ENCODE data around the gene CDHR2.

Gene CDHR2

GRCh38 chr5:176524987-176525386 lies 24.2 kb upstream of the CDHR2 start:
- DNase-seq (ENCODE audit: insufficient read length, low spot score): no peak
- no peak for TF ChIP-seq POLR2A (IDR thresholded peaks at IDR 0.05; ENCODE audit: low read depth, low read length)
- no peak for FAIRE-seq

- TF ChIP-seq POLR2A (IDR thresholded peaks at IDR 0.05; ENCODE audit: low read depth, low read length): no peak
- FAIRE-seq: no peak
- DNase-seq (ENCODE audit: insufficient read length, low spot score): no peak
These were observed 23.5 kb upstream of the CDHR2 start for GRCh38 chr5:176525677-176526076.

GRCh38 chr5:176526462-176526861 lies 22.7 kb upstream of the CDHR2 start:
- no peak for FAIRE-seq
- TF ChIP-seq POLR2A (IDR thresholded peaks at IDR 0.05; ENCODE audit: low read depth, low read length): no peak
- DNase-seq (ENCODE audit: insufficient read length, low spot score): no peak

- TF ChIP-seq POLR2A (IDR thresholded peaks at IDR 0.05; ENCODE audit: low read depth, low read length): no peak
- DNase-seq (ENCODE audit: insufficient read length, low spot score) (no peak), FAIRE-seq (no peak)
These were observed 21.6 kb upstream of the CDHR2 start for GRCh38 chr5:176527246-176528222.

- DNase-seq (ENCODE audit: insufficient read length, low spot score): no peak
- TF ChIP-seq POLR2A (IDR thresholded peaks at IDR 0.05; ENCODE audit: low read depth, low read length): no peak
- FAIRE-seq: no peak
These were observed 20.8 kb upstream of the CDHR2 start for GRCh38 chr5:176528301-176528700.

GRCh38 chr5:176528761-176529115 lies 20.4 kb upstream of the CDHR2 start:
- TF ChIP-seq POLR2A (IDR thresholded peaks at IDR 0.05; ENCODE audit: low read depth, low read length): no peak
- DNase-seq (ENCODE audit: insufficient read length, low spot score) (no peak), FAIRE-seq (no peak)

GRCh38 chr5:176529116-176529740 lies 19.9 kb upstream of the CDHR2 start:
- DNase-seq (ENCODE audit: insufficient read length, low spot score) (no peak), FAIRE-seq (no peak)
- no peak for TF ChIP-seq POLR2A (IDR thresholded peaks at IDR 0.05; ENCODE audit: low read depth, low read length)

GRCh38 chr5:176529741-176530141 lies 19.4 kb upstream of the CDHR2 start:
- no peak for DNase-seq (ENCODE audit: insufficient read length, low spot score)
- FAIRE-seq: no peak
- no peak for TF ChIP-seq POLR2A (IDR thresholded peaks at IDR 0.05; ENCODE audit: low read depth, low read length)

GRCh38 chr5:176530393-176530982 lies 18.7 kb upstream of the CDHR2 start:
- FAIRE-seq (no peak), DNase-seq (ENCODE audit: insufficient read length, low spot score) (no peak)
- no peak for TF ChIP-seq POLR2A (IDR thresholded peaks at IDR 0.05; ENCODE audit: low read depth, low read length)

GRCh38 chr5:176530983-176531901 lies 17.9 kb upstream of the CDHR2 start:
- no peak for TF ChIP-seq POLR2A (IDR thresholded peaks at IDR 0.05; ENCODE audit: low read depth, low read length)
- no peak for FAIRE-seq
- no peak for DNase-seq (ENCODE audit: insufficient read length, low spot score)

GRCh38 chr5:176531902-176532493 lies 17.1 kb upstream of the CDHR2 start:
- DNase-seq (ENCODE audit: insufficient read length, low spot score) (no peak), FAIRE-seq (no peak)
- no peak for TF ChIP-seq POLR2A (IDR thresholded peaks at IDR 0.05; ENCODE audit: low read depth, low read length)

GRCh38 chr5:176532795-176533194 lies 16.3 kb upstream of the CDHR2 start:
- no peak for TF ChIP-seq POLR2A (IDR thresholded peaks at IDR 0.05; ENCODE audit: low read depth, low read length)
- FAIRE-seq: no peak
- DNase-seq (ENCODE audit: insufficient read length, low spot score): no peak

- no peak for FAIRE-seq
- no peak for TF ChIP-seq POLR2A (IDR thresholded peaks at IDR 0.05; ENCODE audit: low read depth, low read length)
- DNase-seq (ENCODE audit: insufficient read length, low spot score): no peak
These were observed 15.8 kb upstream of the CDHR2 start for GRCh38 chr5:176533390-176533789.
